CD4-positive, alpha-beta T cell (primary cell): ENCODE data around the gene MAP2K2. TPM values are rescaled to one million over a fixed set of nuclear protein-coding genes. Genes with fewer than 3 reads are reported as not detected.

Source experiments
- ATAC-seq: fragments of 200-7000 bp; cut with Tn5 transposase; one replicate; pipeline ENCODE4 v1.10.0; 2022; ENCODE audit warnings: mild to moderate bottlenecking; ENCODE audit not compliant: poor library complexity
- CTCF ChIA-PET: fragments of 350-600 bp; sonication (Branson Sonifier 250); formaldehyde crosslinking; loops from one replicate; lab custom pipeline; 2021; ENCODE audit warnings: antibody characterized with exemption, inconsistent platforms; lab: Charles Lee
- POLR2A ChIA-PET: fragments of 350-600 bp; sonication (Branson Sonifier 250); formaldehyde crosslinking; loops from one replicate; lab custom pipeline; 2021; ENCODE audit warnings: antibody characterized with exemption, inconsistent platforms; lab: Charles Lee
- DNase-seq, 14 experiments: peaks; one replicate each; pipeline ENCODE4 v3.0.0-alpha.2; 2013 to 2020; ENCODE audit warnings: mixed read lengths in 2 of 14
- H3K27ac ChIP-seq, 2 donors: one replicate each; pipeline versions ENCODE4 v1.5.1 to v1.7.0; 2013; ENCODE audit warnings: low read length in 2 of 2, low read depth in 1 of 2, mild to moderate bottlenecking in 1 of 2
- H3K27me3 ChIP-seq, 2 experiments: 1 replicate in 1 of 2; 2 replicates in 1 of 2; pipeline versions ENCODE4 v1.6.1 to v1.7.0; 2013; ENCODE audit warnings: low read length in 2 of 2, control low read depth in 1 of 2, mild to moderate bottlenecking in 1 of 2, moderate library complexity in 1 of 2; ENCODE audit not compliant: insufficient read depth in 2 of 2, control insufficient read depth in 1 of 2
- H3K36me3 ChIP-seq: one replicate; pipeline ENCODE4 v1.6.1; 2013; ENCODE audit warnings: low read length, control low read depth; ENCODE audit not compliant: insufficient read depth
- H3K4me1 ChIP-seq: one replicate; pipeline ENCODE4 v1.6.1; 2013; ENCODE audit warnings: low read length, control low read depth; ENCODE audit not compliant: insufficient read depth
- H3K4me3 ChIP-seq: one replicate; pipeline ENCODE4 v1.5.1; 2013; ENCODE audit warnings: mild to moderate bottlenecking, low read length, moderate library complexity
- H3K9me3 ChIP-seq, 2 experiments: 1 replicate in 1 of 2; 2 replicates in 1 of 2; pipeline versions ENCODE4 v1.6.1 to v1.7.0; 2013; ENCODE audit warnings: low read length in 2 of 2, mild to moderate bottlenecking in 2 of 2, control low read depth in 1 of 2, moderate library complexity in 1 of 2; ENCODE audit not compliant: control insufficient read depth in 1 of 2, insufficient read depth in 1 of 2
- H3K27ac Mint-ChIP-seq: one replicate; pipeline ENCODE4 v1.8.0; 2020; ENCODE audit warnings: mixed read lengths
- H3K27me3 Mint-ChIP-seq: one replicate; pipeline ENCODE4 v1.8.0; 2021; ENCODE audit warnings: mixed read lengths
- H3K36me3 Mint-ChIP-seq: one replicate; pipeline ENCODE4 v1.8.0; 2021; ENCODE audit warnings: low read depth, mixed read lengths
- H3K4me1 Mint-ChIP-seq: one replicate; pipeline ENCODE4 v1.8.0; 2021; ENCODE audit warnings: low read depth, mixed read lengths
- H3K4me3 Mint-ChIP-seq: one replicate; pipeline ENCODE4 v1.8.0; 2020; ENCODE audit warnings: mild to moderate bottlenecking, mixed read lengths
- H3K9me3 Mint-ChIP-seq: one replicate; pipeline ENCODE4 v1.8.0; 2020; ENCODE audit warnings: mixed read lengths
- CTCF ChIP-seq: fragments of 200-600 bp; IDR thresholded peaks from one replicate; pipeline ENCODE4 v1.8.0; 2022; ENCODE audit warnings: antibody characterized with exemption, mild to moderate bottlenecking
- intact Hi-C, 2 experiments: fragments of 100-400 bp; cut with DNase I in 1 of 2; cut with micrococcal nuclease in 1 of 2; formaldehyde crosslinking; loops; one replicate each; pipeline versions ENCODE4 v1.15.1 to v1.9.0; 2023 to 2025; cut with DNase I, micrococcal nuclease
- polyA plus RNA-seq, 2 donors: library from polyadenylated mRNA; unstranded; fragments of 120-200 nt; gene quantifications; one replicate each; pipeline ENCODE4 v1.2.1, GENCODE V29; 2013
- total RNA-seq, 174 experiments: library from RNA in 2 of 174; stranded (reverse) in 2 of 174; gene quantifications; one replicate each; pipeline ENCODE4 v1.2.3 and lab custom pipeline; 2021 to 2026

Gene MAP2K2
- 10 to 100 TPM; 72.7 to 77.6 TPM for total RNA-seq
- 91.4 TPM for polyA plus RNA-seq (2013, experiment 1 of 2)
- 108 TPM for polyA plus RNA-seq (2013, experiment 2 of 2)
- total RNA-seq (lab: John Stamatoyannopoulos, UW): 30.8 to 130 (median 82.6) reads per million in 172 experiments

- CTCF ChIA-PET: interaction anchor here (0.6 to 2.3 kb wide), 2 partner anchors 17 to 135 kb away, joined by 3 to 7 read pairs; no protein-coding TSS in a partner anchor
- intact Hi-C loops: loop anchor here in 1 of 2 experiments (2.0 to 5.0 kb wide), 5 partner anchors 37 to 137 kb away; partner anchors contain the start of genes ANKRD24, EEF2, PIAS4 and SIRT6
Measured at GRCh38 chr19:4123615-4124568, at the start of gene MAP2K2. MAP2K2 (minus strand) TSS chr19:4124122; CDS start chr19:4123875, 247 bp downstream.

GRCh38 chr19:4172861-4173473 is 49.0 kb upstream of the MAP2K2 start:
- ATAC-seq: peak; percentile 89
- H3K4me1 ChIP-seq: peaks cover 9% of the 10 kb centered on the region
- ChIA-PET CTCF (no interaction called here), POLR2A (no interaction called here)
- Mint-ChIP-seq H3K27ac (no peak overlapping the region), H3K9me3 (no peaks in the 10 kb centered on the region), H3K27me3 (peaks cover 21% of the 10 kb centered on the region), H3K36me3 (peaks cover 18% of the 10 kb centered on the region), H3K4me3 (no peak overlapping the region), H3K4me1 (no peaks in the 10 kb centered on the region)
- TF ChIP-seq CTCF: no peak
- DNase-seq: peak; percentile 52 to 82 (median 65)
- no peak overlapping the region for H3K27ac ChIP-seq
- H3K36me3 ChIP-seq: peaks cover 9% of the 10 kb centered on the region
- H3K4me3 ChIP-seq: no peak overlapping the region
- peaks cover 0 to 10% of the 10 kb centered on the region in 2 experiments for H3K9me3 ChIP-seq
- peaks cover 7 to 16% of the 10 kb centered on the region in 2 experiments for H3K27me3 ChIP-seq
- intact Hi-C loops: no loop called here

More at GRCh38 chr19:4123615-4124568, at the start of gene MAP2K2:
- no peaks in the 10 kb centered on the region for H3K9me3 Mint-ChIP-seq
- Histone ChIP-seq H3K27ac (peak within 1 kb of the TSS; percentile 44 to 53), H3K9me3 (no peaks in the 10 kb centered on the region), H3K27me3 (no peaks in the 10 kb centered on the region), H3K36me3 (peaks cover 10% of the 10 kb centered on the region), H3K4me3 (peak within 1 kb of the TSS; percentile 59), H3K4me1 (peaks cover 32% of the 10 kb centered on the region)
- ATAC-seq: peak; percentile 97
- peak within 1 kb of the TSS; percentile 93 for H3K4me3 Mint-ChIP-seq
- H3K27ac Mint-ChIP-seq: peak within 1 kb of the TSS; percentile 89
- no peaks in the 10 kb centered on the region for H3K27me3 Mint-ChIP-seq
- peaks cover 8% of the 10 kb centered on the region for H3K36me3 Mint-ChIP-seq
- H3K4me1 Mint-ChIP-seq: peaks cover 26% of the 10 kb centered on the region
- no peak for TF ChIP-seq CTCF
- POLR2A ChIA-PET: interaction anchor here (1.0 kb wide), 1 partner anchor 57 kb away, joined by 3 read pairs; the partner anchor contains the start of gene ZBTB7A
- peak; percentile 92 to 99 (median 96) for DNase-seq

GRCh38 chr19:4171676-4172075 is 47.8 kb upstream of the MAP2K2 start:
- H3K9me3 Mint-ChIP-seq: no peaks in the 10 kb centered on the region
- Histone ChIP-seq H3K36me3 (peaks cover 7% of the 10 kb centered on the region), H3K9me3 (peaks cover 0 to 10% of the 10 kb centered on the region in 2 experiments), H3K4me3 (no peak overlapping the region), H3K27me3 (peaks cover 7 to 17% of the 10 kb centered on the region in 2 experiments), H3K4me1 (peaks cover 9% of the 10 kb centered on the region), H3K27ac (no peak overlapping the region)
- TF ChIP-seq CTCF: no peak
- H3K4me3 Mint-ChIP-seq: no peak overlapping the region
- H3K27ac Mint-ChIP-seq: no peak overlapping the region
- no peaks in the 10 kb centered on the region for H3K4me1 Mint-ChIP-seq
- peaks cover 12% of the 10 kb centered on the region for H3K36me3 Mint-ChIP-seq
- POLR2A ChIA-PET: no interaction called here
- no peak for DNase-seq
- CTCF ChIA-PET: no interaction called here
- intact Hi-C loops: no loop called here
- no peak for ATAC-seq
- peaks cover 29% of the 10 kb centered on the region for H3K27me3 Mint-ChIP-seq
